GM21526 (cell line): ENCODE measurements around the gene P2RX1.
"Not testable (repeated sequence)": the region's sequence is repeated elsewhere in the genome, so short reads cannot be mapped to it uniquely, and the experiment has no call there.

Experiments
- ATAC-seq: cut with Tn5 transposase; IDR thresholded peaks from one replicate; pipeline ENCODE4 v1.9.1; 2021; ENCODE audit warnings: moderate library complexity; ENCODE audit not compliant: unreplicated experiment, low FRiP score

Gene P2RX1

DNA sequence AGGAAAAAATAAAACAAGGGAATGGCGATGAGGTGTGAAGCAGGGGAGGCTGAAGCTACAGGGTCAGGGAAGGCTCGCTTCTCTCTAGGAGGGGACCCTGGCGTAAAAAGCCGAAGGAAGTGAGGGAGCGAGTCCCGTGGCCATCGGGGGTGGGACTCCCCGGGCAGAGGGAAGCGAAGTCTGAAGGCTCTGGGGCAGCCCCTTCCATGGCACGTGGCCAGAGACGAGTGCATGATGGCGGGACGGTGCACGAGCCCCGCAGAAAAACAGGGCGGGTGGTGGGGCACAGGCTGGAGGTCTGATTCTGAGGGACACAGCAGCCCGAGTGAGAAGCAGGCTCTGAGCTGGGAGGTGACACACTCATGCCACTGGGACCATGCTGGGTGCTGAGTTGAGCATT lies 49.2 kb downstream of the P2RX1 start:
- no peak for ATAC-seq

GRCh38 chr17:3866276-3866675 lies 50.0 kb downstream of the P2RX1 start:
- ATAC-seq = no peak

GRCh38 chr17:3865176-3865575 lies 51.1 kb downstream of the P2RX1 start:
- ATAC-seq = no peak

GRCh38 chr17:3864534-3864933 lies 51.7 kb downstream of the P2RX1 start:
- ATAC-seq = no peak

GRCh38 chr17:3861761-3862681 lies 54.2 kb downstream of the P2RX1 start:
- ATAC-seq = no peak

- ATAC-seq = no peak
These were observed 55.1 kb downstream of the P2RX1 start for GRCh38 chr17:3860939-3861700.

GRCh38 chr17:3859940-3860339 lies 56.3 kb downstream of the P2RX1 start:
- no peak for ATAC-seq

GRCh38 chr17:3857261-3858105 lies 58.8 kb downstream of the P2RX1 start:
- no peak for ATAC-seq

DNA sequence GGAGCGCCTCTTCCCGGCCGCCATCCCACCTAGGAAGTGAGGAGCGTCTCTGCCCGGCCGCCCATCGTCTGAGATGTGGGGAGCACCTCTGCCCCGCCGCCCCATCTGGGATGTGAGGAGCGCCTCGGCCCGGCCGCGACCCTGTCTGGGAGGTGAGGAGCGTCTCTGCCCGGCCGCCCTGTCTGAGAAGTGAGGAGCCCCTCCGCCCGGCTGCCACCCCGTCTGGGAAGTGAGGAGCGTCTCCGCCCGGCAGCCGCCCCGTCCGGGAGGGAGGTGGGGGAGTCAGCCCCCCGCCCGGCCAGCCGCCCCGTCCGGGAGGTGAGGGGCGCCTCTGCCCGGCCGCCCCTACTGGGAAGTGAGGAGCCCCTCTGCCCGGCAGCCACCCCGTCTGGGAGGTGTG lies 62.1 kb downstream of the P2RX1 start:
- not testable (repeated sequence) for ATAC-seq

GRCh38 chr17:3852561-3852960 lies 63.7 kb downstream of the P2RX1 start:
- ATAC-seq = no peak

GRCh38 chr17:3851461-3852100 lies 64.7 kb downstream of the P2RX1 start:
- ATAC-seq = no peak

- ATAC-seq = no peak
These were observed 67.9 kb downstream of the P2RX1 start for GRCh38 chr17:3848229-3848835.

GRCh38 chr17:3847165-3847670 lies 69.0 kb downstream of the P2RX1 start:
- ATAC-seq = no peak
